Putamen (tissue), 1 donor: ENCODE measurements around the gene ARHGEF26.
A peak's percentile ranks its signal among the peaks of the same experiment; 100 is the strongest.

ENCODE experiments used
- DNase-seq: peaks from one replicate; pipeline ENCODE4 v3.0.0-alpha.2; 2016; ENCODE audit warnings: low spot score

Gene ARHGEF26

DNA sequence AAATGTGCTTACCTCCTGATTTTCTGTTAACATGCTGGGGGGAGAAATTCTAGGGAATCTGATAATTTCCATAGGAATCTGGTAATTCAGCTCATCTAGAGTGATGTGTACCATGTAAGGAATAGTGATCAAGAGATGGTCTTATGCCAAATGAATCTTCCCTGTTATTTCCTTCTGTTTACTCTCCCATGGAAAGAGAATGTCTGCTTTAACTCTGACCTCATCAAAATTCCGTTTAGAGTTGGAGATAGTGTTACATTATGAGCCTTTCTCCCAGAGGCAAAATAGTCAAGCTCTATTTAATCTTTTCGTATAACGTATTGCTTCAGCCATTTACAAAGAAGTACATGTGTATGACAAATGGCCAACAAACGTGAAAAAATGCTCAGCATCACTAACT, 76.6 kb downstream of the ARHGEF26 start:
- DNase-seq = no peak

DNA sequence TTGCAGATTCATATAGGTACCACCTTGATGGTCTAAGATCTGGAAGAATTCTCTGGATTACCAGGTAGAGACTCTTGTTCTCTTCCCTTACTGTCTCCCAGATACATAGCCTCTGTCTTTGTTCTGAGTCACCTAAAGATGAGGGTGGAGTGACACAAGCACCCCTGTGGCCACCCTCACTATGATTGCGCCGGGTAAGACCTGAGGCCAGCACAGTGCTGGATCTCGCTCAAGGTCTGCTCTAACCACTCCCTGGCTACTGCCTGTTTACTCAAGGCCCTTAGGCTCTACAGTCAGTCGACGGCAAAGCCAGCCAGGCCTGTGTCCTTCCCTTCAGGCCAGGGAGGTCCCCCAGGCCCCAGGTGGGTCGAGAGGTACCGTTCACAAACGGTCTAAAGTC, 88.3 kb downstream of the ARHGEF26 start:
- no peak for DNase-seq

DNA sequence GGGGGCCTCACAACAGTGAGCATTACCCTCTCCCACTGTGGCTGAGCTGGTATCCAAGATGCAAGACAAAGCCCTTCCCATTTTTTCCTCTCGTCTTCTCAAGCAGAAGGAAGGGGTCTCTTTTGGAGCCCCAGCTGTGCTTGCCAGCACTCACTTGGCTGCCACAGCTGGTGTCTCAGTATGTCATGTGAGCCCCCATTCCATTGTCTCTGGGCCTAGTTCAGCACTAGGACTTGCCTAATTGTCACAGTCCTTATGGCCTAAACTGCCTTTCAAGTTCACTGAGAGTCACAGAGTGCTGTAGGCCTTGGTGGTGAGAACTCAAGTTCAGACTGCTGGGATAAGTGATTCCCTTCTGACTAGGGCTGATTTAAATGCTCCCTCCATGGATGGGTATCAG, 89.8 kb downstream of the ARHGEF26 start:
- DNase-seq = no peak

DNA sequence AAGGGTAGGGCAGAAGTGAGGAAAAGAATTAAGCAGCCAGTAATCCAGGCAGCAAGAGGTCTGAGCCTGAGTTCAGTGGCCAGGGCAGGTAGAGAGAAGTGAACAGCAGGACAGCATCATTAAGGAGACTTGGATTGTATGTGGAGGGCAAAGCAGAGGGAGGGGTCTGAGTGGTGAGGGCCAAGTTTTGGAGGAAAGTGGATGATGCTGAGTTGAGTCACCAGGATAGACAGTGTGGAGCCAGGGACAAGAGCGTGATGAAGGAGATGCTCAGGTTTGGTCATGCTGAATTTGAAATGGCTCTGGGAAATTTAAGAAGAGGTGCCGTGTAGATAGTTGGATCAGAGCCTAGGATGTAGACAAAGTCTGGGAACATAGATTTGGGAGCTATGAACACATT, 93.1 kb downstream of the ARHGEF26 start:
- no peak for DNase-seq

DNA sequence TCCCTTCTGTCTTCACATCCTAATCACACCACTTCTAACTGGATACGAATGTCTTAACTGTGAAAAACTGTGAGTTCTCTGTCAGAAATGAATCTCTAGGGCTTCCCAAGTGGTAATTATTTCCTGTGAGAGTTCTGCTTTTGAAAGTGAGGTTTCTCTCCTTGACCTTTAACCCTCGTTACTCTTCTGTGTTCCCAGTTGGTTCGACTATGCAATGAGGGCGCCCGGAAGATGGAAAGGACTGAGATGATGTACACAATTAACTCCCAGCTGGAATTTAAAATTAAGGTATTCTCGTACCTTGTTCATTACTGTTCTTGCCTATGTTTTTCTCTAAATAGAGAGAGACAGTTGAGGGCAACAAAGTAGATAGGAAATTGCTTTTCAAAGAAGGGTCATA, 96.5 kb downstream of the ARHGEF26 start:
- DNase-seq = no peak

DNA sequence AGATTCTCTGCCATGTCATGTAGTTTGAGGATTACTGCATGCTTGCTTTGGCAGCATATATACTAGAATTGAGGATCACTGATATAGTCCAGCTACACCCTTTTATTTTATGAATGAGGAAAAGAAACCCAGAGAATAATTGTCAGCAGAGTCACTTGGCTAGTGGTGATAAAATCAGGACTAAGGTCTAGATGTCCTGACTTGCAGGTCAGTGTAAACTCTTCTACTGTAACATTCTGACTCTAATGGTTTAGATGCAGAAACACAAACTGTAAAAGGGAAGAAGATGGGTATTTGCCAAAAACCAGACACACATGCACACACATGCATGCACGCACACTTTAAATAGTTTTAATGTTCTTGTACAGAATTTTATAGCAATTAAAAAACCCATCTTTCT, 97.5 kb downstream of the ARHGEF26 start:
- no peak for DNase-seq

DNA sequence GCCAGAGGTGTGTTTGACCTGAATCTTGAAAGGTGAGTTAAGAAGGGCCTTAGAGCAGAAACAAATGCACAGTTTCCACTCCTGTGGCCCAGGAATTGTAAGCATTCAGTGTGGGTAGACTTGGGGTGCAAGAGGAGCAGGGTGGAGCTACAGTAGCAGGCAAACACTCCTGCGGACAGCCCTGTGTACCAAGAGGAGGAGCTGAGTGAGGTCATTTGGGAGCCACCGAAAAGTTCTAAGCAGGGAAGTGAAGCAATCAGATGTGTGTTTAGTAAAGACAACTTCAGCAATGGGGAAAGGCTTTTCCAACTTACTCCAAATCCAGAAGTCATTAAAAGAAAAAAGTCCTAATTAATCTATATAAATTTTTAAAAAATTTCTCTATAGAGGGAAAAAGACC, 99.3 kb downstream of the ARHGEF26 start:
- DNase-seq = no peak

DNA sequence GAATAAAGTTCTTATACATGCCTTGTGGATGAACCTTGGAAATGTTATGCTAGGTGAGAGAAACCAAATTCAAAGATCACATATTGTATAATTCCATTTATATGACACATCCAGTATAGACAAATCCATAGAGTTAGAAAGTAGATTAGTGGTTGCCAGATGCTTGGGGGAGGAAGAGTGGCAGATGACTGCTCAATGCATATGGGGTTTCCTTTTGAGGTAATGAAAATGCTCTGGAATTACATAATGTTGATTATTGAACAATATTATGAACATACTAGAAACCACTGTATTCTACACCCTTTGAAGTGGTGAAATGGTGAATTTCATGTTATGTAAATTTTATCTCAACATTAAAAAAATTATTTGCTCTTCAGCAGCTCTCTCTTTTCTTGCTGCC, 102.3 kb downstream of the ARHGEF26 start:
- no peak for DNase-seq

DNA sequence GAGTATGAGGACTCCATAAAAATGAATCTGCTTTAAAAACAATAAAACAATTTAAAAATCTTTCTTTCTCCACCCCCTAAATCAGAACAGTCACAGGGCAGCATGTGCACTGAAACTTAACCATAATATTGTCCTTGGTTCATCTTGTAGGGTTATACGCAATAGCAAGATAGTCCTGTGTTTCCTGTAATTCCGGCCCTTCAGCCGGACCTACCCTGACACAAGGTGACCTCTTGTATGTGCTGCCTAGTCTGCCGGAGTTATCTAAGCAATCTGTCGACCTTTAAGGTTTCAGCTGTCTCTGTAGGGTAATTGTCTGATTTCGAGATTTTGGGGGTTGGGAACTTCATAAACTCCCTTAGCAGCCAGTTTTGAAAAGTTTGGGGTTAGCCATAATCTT, 103.2 kb downstream of the ARHGEF26 start:
- DNase-seq = no peak

DNA sequence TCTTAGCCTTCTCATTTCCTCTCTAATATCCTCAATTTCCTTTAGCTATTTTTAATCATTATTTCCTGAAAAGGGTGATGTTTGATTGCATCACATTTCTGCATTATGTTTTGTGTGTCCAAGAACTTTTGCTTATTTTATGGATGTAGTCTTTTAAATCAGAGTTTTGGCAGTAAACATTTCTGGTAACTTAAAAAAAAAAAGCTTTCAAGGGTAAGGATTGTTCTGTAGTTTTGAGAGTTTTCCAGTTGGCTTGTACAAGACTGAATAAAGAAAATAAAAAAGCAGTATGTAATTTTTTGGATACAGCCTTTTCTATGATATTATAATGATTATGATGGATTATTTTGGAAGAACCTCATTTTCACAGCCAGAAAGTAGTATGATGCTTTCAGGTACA, 103.7 kb downstream of the ARHGEF26 start:
- DNase-seq = no peak

DNA sequence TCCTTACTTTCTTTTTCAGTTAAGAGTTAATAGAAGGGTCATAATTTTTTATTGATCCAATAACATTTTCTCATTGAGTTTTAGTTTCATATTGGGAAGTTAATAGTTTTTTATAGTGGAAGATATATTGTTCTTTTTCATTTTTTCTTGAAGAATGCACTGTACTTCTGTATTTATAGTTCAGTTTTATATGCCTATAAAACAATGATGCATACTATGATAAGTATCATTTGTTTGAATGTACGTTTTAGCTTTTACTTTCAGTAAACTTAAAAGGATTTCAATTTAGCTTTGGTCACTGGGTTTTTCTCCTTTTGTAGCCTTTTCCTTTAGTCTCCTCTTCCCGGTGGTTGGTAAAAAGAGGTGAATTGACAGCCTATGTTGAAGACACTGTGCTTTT, 104.3 kb downstream of the ARHGEF26 start:
- DNase-seq = no peak

DNA sequence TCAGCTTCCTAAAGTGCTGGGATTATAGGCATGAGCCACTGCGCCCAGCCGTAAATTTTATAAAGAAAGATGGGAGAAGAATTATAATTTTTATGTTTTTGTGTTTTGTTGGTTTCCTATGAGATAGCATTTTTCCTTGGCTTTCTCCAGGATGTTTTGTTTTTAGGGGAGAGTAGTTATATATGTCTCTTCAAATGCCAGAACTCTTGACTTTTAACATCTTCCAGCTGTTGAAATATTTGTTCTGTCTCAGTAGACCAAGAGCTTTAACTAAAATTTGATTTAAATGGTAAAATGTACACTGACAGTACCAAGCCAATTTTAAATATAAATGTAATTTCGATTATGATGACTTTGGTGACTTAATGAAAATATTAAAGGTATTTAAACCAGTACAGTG, 106.3 kb downstream of the ARHGEF26 start:
- no peak for DNase-seq

DNA sequence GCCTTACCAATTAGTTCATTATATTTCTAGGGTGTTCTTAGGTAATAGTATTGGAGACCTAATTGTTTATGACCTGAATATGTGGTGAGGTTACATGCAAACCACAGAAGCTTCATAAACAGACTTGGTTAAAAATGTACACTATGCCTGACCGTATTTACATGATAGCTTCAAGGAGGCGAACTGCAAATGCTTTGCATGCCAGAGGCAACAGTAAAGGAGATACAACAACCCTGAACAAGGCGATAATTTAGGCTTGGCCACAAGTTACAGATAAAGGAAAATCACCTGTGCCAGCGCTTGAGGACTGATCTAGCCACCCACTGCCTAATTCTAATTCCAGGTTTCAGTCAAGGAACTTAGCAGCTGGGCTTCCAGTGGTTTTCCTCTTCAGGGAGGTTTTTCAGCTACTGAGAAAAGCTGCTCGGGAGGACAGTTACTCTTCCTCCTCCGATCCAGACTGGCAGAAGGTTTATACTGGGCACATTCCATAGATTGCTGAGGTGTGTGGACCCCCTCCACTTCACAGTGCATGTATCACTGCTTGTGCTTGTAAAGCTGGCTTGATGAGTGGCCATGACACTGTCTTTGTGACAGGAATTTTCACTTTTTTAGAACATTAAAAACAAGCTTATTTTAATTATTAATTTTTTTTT, 107.5 kb downstream of the ARHGEF26 start:
- DNase-seq = no peak

DNA sequence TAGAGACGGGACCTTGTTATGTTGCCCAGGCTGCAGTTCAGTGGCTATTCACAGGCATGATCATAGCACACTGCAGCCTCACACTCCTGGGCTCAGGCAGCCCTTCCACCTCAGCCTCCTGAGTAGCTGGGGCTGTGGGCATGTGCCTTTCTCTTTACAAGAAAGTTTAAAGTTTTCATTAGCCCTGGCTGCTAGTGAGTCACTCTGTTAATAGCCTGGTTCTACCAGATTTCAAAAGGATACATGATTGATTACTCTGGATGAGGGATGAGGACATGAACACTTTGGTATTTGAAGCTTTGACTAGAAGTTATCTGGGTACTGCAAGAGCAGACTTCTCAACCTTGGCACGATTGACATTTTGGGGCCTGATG, 108.0 kb downstream of the ARHGEF26 start:
- DNase-seq = no peak

DNA sequence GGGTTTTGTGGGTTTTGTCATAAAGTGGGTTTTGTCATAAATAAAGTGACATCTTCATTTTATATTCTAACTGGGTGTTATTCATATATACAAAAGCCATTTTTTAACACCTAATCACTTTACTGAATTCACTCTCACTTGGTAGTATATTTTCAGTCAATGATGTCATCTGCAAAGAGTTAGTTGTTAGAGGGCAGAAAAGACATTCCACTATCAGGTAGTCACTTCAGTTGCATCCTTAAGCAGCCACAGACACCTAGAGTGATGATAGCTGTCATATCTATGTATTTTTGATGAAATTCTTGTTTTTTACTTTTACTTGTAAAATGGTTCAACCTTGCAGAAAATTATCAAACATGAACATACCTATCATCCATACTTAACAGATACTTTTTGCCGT, 114.1 kb downstream of the ARHGEF26 start:
- DNase-seq = no peak

DNA sequence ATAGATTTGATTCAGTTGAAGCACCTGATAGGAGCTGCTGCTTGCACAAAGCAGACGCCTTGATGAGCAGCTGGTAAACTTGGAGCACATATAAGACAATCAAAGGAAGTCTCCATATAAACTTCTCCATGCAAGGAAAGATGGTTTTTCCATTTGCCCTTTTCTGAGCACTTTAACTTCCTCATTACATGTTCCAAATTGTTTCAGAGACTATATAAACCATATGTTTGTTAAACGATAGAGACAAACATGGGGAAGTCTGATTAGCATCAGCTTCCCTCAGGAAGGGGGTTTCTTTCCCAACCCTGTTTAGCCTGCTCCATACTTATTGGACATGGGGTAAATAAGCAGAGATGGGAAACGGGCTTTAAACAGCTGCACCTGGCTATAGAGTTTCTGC, 115.1 kb downstream of the ARHGEF26 start:
- no peak for DNase-seq

DNA sequence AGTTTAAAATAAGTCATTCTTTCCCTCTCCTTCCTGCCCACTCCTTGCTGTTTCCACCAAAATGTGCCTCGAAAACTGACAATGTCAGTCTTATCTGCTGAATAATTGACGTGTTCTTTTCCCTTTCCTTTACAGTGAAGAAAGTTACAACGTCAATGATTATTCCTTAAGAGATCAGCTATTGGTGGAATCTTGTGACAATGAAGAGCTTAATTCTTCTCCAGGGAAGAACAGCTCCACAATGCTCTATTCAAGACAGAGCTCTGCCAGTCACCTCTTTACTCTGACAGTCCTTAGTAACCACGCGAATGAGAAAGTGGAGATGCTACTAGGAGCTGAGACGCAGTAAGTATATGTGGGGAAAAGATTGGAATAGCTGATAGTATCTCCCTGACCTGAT, 119.0 kb downstream of the ARHGEF26 start:
- DNase-seq = peak; percentile 33

DNA sequence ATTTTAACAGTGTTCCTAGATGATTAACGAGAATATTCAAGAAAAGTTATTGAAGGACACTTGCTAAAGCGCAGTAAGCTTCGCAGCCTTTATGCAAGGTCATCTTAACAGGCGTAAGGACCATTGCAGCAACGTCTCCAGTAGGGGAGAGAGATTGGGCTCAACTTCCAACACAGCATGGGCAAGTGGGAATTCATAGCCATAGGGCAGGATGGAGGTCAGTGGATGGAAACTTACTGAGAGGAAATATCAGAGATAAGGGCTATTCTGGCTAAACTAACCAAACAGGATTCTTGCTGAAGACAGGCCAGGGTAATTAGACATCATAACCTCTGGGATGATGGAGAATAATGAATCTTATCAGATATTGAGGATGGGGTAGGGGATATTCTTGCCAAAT, 120.3 kb downstream of the ARHGEF26 start:
- DNase-seq = no peak

DNA sequence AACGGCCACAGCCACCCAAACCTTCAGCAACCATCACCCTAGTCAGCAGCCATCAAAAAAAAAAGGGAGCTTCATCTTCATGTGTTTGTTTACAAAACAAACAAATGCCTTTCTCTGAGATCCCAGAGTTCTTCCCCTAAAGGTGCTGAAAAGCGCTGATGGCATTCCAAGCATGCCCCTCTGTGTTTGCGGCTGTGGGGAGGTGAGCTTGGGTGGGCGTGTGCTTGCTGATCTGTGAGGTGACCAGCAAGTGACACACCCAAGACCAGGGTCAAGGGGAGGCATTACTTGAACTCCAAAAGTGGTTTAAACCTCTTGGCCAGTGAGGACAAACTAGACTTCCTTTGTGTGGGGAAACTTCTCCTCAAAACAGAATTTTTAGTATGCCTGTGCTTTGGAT, 121.6 kb downstream of the ARHGEF26 start:
- no peak for DNase-seq

DNA sequence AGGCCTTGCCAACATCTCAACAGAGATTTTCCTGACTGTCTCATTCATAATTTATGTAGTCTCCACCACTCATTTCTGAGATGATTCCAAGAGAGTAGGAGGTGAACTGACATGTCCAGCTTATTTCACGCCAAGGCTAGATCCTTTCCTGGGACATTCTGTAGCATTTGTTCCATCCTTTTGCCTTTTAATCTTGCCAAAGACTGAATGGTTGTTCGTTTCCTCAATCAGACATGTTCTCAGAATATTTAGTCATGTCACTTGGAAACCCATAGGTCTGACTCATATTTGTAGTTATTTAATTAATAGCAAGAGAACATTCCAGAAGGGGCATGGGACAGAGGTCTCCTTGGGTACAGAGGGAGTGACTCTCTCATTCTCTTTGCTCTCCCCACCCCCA, 122.2 kb downstream of the ARHGEF26 start:
- no peak for DNase-seq

DNA sequence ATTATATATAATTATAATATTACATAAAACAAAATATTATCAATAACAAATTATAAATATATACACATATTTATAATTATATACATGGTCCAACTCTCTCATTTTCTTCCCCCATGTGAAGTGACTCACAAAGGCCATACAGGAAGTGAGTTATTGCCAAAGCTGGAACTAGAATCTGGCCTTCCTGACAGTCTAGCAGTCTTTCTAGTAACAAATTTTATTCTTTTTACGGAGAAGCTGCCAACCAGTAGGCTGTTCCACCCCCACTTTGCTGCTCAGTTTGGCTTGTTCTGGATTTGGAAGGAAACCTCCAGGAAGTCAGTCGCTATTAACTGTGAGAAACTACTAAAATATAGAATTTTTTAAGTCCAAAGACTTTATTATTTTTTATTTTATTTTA, 123.5 kb downstream of the ARHGEF26 start:
- DNase-seq = no peak

DNA sequence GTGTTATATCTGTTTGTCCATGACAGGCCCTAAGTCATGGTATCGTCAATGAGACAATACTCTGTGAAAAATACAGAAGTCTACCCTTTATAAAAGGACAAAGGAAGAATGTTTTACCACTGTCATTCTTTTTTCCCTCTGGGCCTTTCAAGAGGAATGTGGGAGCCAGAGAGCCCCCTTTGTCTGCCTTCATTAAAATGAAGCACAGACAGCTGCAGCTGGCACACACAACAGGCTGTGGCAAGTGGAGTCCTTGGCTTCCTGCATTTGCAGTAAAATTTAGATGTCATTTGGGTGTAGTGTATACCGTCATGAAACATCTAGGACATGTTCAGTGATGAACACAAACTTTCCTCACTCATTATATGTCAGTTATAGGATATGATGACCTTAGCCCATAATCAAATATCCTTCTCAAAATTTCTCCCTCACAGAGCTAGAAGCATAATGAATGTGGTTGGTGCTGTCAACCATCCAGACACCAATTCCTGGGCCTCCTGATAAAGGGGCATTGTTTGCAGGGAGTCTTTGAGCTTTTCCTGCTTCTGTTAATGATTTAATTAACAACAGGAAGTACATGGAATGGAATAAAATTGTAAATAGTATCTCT, 126.7 kb downstream of the ARHGEF26 start:
- peak; percentile 50 for DNase-seq

DNA sequence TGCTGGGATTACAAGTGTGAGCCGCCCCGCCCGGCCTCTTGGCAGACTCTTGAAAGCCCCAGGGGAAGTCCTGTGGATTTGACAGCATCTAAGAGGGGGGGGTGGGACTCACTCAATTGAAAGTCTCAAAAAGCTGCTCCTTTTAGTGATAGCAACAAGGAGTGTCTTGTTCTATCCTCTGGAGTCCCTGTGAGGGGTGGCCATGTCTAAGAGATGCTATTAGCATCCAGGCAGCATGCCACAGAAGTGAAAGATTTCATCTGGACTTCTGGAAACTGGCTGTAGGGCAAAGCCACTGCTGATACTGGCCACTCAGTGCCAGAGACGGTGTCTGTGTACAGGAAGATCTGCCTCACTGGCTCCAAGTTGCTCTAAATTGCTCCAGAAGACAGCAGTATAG, 129.1 kb downstream of the ARHGEF26 start:
- DNase-seq = no peak

DNA sequence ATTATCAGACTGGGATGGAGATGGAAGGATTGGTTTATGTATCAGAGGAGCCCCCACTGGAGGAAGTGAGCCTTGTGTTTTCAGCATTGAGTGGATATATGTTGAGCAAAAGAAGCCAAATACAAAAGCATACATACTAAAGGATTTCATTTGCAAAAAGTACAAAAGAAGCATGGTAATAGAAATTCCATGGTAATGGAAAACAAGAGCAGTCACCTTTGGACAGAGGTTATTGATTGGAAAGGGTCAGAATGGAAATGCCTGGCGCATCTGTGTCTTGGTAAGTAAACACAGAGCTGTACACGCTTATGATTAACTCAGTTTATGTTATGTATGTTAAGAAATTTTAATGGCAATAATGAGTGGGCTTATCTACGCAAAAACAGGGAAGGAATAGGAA, 130.4 kb downstream of the ARHGEF26 start:
- DNase-seq = no peak
